Activated CD8-positive, alpha-beta T cell treated with anti-CD3 and anti-CD28 coated beads for 36 hours (primary cell): ENCODE data around the gene TATDN2. TPM values are rescaled to one million over a fixed set of nuclear protein-coding genes. Genes with fewer than 3 reads are reported as not detected.

Experiments used
- ATAC-seq: fragments of 200-7000 bp; cut with Tn5 transposase; one replicate; pipeline ENCODE4 v1.10.0; 2021; ENCODE audit warnings: mild to moderate bottlenecking, moderate library complexity
- CTCF ChIA-PET: fragments of 350-600 bp; sonication (Branson Sonifier 250); formaldehyde crosslinking; loops from one replicate; lab custom pipeline; 2021; ENCODE audit warnings: antibody characterized with exemption; lab: Charles Lee
- POLR2A ChIA-PET: fragments of 350-600 bp; sonication (Branson Sonifier 250); formaldehyde crosslinking; loops from one replicate; lab custom pipeline; 2021; ENCODE audit warnings: antibody characterized with exemption; lab: Charles Lee
- DNase-seq: peaks from one replicate; pipeline ENCODE4 v3.0.0-alpha.2; 2020
- H3K27ac Mint-ChIP-seq: one replicate; pipeline ENCODE4 v1.8.0; 2021; ENCODE audit warnings: mild to moderate bottlenecking, mixed read lengths
- H3K27me3 Mint-ChIP-seq: one replicate; pipeline ENCODE4 v1.8.0; 2021; ENCODE audit warnings: mixed read lengths
- H3K36me3 Mint-ChIP-seq: one replicate; pipeline ENCODE4 v1.8.0; 2021; ENCODE audit warnings: low read depth, mixed read lengths
- H3K4me1 Mint-ChIP-seq: one replicate; pipeline ENCODE4 v1.8.0; 2021; ENCODE audit warnings: low read depth, mixed read lengths
- H3K4me3 Mint-ChIP-seq: one replicate; pipeline ENCODE4 v1.8.0; 2021; ENCODE audit warnings: mild to moderate bottlenecking, moderate library complexity, mixed read lengths
- H3K9me3 Mint-ChIP-seq: one replicate; pipeline ENCODE4 v1.8.0; 2021; ENCODE audit warnings: mixed read lengths
- CTCF ChIP-seq: fragments of 200-600 bp; IDR thresholded peaks from one replicate; pipeline ENCODE4 v1.8.0; 2022; ENCODE audit warnings: antibody characterized with exemption, mild to moderate bottlenecking
- intact Hi-C: fragments of 100-400 bp; cut with micrococcal nuclease; formaldehyde crosslinking; loops from one replicate; pipeline ENCODE4 v1.10.0; 2022
- total RNA-seq, 2 experiments: library from RNA; stranded (reverse); gene quantifications; one replicate each; pipeline ENCODE4 v1.2.3, GENCODE V29; 2021

The TATDN2 gene
- total RNA-seq, 2 experiments from 2014 or later, result 37.1 to 38.5 TPM

GRCh38 chr3:10321630-10322351, 73.5 kb downstream of the TATDN2 start:
- Mint-ChIP-seq H3K4me3 (peak overlapping the region; percentile 88), H3K9me3 (no peaks in the 10 kb centered on the region), H3K36me3 (peaks cover 7% of the 10 kb centered on the region)

GRCh38 chr3:10322352-10322710, 74.1 kb downstream of the TATDN2 start:
- no peaks in the 10 kb centered on the region for H3K9me3 Mint-ChIP-seq
- ChIA-PET CTCF (interaction anchor here (0.6 to 3.3 kb wide), 12 partner anchors 8 to 416 kb away, joined by 3 to 14 read pairs (median 4); partner anchors contain the start of gene BRK1), POLR2A (interaction anchor here (0.7 to 2.7 kb wide), 2 partner anchors 15 to 35 kb away, joined by 4 to 11 read pairs; no protein-coding TSS in a partner anchor)
- no peak overlapping the region for H3K4me3 Mint-ChIP-seq
- peak; percentile 62 for TF ChIP-seq CTCF
- H3K4me1 Mint-ChIP-seq, result peaks cover 18% of the 10 kb centered on the region
- peaks cover 4% of the 10 kb centered on the region for H3K36me3 Mint-ChIP-seq
- peaks cover 2% of the 10 kb centered on the region for H3K27me3 Mint-ChIP-seq
- intact Hi-C loops, result no loop called here
- DNase-seq (peak; percentile 40), ATAC-seq (peak; percentile 38)
- H3K27ac Mint-ChIP-seq, result peak overlapping the region; percentile 13

More at GRCh38 chr3:10321630-10322351, 73.5 kb downstream of the TATDN2 start:
- ChIA-PET POLR2A (interaction anchor here (0.7 to 2.7 kb wide), 8 partner anchors 14 to 195 kb away, joined by 3 to 11 read pairs (median 4); partner anchors contain the start of genes GHRL and TATDN2), CTCF (interaction anchor here (0.6 to 3.3 kb wide), 13 partner anchors 9 to 417 kb away, joined by 3 to 14 read pairs (median 4); partner anchors contain the start of gene BRK1)
- H3K27ac Mint-ChIP-seq, result peak overlapping the region; percentile 43
- peaks cover 2% of the 10 kb centered on the region for H3K27me3 Mint-ChIP-seq
- no peak for TF ChIP-seq CTCF
- intact Hi-C loops, result no loop called here
- ATAC-seq (no peak), DNase-seq (no peak)
- peaks cover 18% of the 10 kb centered on the region for H3K4me1 Mint-ChIP-seq

- intact Hi-C loops, result no loop called here
- ChIA-PET CTCF (no interaction called here), POLR2A (no interaction called here)
- Mint-ChIP-seq H3K27me3 (peaks cover 16% of the 10 kb centered on the region), H3K9me3 (no peaks in the 10 kb centered on the region), H3K36me3 (no peaks in the 10 kb centered on the region), H3K4me1 (peaks cover 4% of the 10 kb centered on the region), H3K4me3 (no peak overlapping the region), H3K27ac (no peak overlapping the region)
- no peak for TF ChIP-seq CTCF
- DNase-seq, result no peak
- no peak for ATAC-seq
Observed at GRCh38 chr3:10327592-10327991, 79.3 kb downstream of the TATDN2 start.

- DNase-seq (no peak), ATAC-seq (no peak)
- no peak for TF ChIP-seq CTCF
- no peaks in the 10 kb centered on the region for H3K9me3 Mint-ChIP-seq
- peaks cover 16% of the 10 kb centered on the region for H3K27me3 Mint-ChIP-seq
- intact Hi-C loops, result no loop called here
- H3K4me1 Mint-ChIP-seq, result peaks cover 13% of the 10 kb centered on the region
- CTCF ChIA-PET, result no interaction called here
- no peak overlapping the region for H3K27ac Mint-ChIP-seq
- no peaks in the 10 kb centered on the region for H3K36me3 Mint-ChIP-seq
- POLR2A ChIA-PET, result interaction anchor here (0.6 kb wide), 1 partner anchor 35 kb away, joined by 4 read pairs; no protein-coding TSS in a partner anchor
- no peak overlapping the region for H3K4me3 Mint-ChIP-seq
Observed at GRCh38 chr3:10328460-10329071, 80.3 kb downstream of the TATDN2 start.
